HG03066 (cell line): ENCODE measurements around the gene MYLK.

ENCODE experiments used
- ATAC-seq: cut with Tn5 transposase; IDR thresholded peaks from one replicate; pipeline ENCODE4 v1.9.1; 2021; ENCODE audit warnings: low read depth; ENCODE audit not compliant: unreplicated experiment

The MYLK gene

DNA sequence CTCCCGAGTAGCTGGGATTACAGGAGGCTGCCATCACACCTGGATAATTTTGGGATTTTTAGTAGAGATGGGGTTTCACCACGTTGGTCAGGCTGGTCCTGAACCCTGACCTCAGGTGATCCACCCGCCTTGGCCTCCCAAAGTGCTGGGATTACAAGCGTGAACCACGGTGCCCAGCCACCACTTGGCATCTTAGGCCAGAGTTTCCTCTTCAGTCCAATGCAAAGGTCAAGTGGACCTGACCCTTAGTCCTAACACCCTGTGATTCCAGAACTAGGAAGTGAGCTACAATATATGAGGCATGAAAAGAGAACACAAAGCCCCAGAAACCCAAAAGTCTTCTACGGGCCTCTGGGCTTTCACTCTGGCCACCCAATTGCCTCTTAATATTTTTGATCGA lies 5.3 kb downstream of the MYLK start:
- ATAC-seq = no peak

DNA sequence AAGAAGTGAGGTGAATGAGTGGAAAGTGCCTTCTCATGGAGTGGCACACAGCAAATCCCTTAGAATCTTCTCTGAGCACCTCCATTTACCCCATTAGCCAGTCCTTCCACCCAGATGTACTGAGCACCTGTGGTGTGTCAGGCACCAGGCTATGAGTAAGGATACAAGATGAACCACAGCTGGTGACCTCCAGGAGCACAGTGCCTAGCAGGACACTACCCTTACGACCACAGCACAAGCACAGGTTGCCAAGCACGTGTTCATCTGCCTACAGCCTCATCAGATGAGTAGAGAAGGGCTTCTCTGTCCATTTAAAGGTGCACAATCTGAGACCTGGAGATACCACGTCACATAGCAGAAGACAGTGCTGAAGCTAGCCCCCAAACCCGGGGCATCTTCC lies 6.2 kb downstream of the MYLK start:
- no peak for ATAC-seq

DNA sequence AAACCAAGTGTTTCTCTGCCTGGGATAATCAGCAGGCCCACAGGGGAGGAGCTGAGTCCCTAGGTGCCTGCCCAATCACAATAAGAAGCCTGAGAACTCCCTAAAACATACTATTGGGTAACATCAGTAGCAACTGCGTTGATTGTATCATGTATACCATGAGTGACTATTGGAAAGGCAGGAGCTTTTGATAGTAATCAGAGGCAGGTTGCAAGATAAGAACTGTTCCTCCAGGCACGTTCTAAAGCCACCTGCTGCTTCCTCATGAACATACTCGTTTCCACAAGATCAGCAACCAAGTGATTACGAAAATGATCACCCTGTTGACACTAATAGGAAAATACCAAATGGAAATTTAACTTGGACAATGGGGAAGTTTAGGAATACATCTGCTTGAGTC lies 6.7 kb downstream of the MYLK start:
- no peak for ATAC-seq

DNA sequence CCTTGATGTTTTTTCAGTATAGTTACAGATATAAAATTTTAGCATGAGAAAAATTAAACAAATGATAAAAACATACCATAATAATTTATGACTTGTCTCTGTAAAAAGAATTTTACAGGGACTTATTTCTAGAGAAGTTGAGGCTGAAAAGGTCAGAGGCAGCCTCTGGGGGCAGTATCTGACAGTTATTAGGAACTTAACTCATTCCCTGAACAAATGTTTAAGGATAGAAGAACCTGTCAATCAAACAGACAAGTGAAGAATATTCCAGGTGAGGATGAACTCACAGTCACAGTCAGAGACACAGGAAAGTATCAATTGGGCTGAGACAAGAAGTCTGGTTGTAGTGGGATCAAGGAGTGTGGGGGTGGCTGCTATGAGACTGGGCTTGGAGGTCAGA lies 7.3 kb downstream of the MYLK start:
- no peak for ATAC-seq

DNA sequence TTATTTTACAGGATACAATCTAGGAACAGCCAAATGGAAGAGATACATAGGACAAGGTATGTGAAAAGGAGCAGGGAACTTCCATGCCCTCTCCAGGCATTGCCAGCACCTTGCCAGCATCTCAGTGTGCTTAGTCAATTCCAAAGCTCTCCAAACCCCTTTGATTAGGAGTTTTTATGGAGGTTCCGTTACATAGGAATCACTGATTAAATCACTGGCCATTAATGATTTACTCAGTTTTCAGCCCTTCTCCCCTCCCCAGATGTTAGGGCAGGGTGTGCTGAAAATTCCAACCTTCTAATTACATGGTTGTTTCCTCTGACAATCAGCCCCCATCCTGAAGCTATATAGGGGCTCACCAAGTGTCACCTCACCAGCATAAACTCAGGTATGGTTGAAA lies 11.5 kb downstream of the MYLK start:
- no peak for ATAC-seq

DNA sequence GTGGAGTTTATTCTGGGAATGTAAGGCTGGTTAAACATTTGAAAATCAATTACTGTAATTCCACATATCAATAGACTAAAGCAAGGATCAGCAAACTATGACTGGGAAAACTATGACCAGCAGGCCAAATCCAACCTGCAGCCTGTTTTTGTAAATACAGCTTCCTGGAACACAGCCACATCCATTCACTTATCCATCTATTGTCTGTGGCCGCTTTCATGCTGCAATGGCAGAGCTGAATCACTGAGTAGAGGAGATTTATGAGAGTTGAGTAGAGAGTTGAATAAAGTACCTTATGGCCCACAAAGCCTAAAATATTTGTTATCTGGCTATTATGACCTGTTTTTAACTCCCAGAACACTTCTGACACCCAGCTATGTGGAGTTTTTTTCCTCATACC lies 12.2 kb downstream of the MYLK start:
- no peak for ATAC-seq

DNA sequence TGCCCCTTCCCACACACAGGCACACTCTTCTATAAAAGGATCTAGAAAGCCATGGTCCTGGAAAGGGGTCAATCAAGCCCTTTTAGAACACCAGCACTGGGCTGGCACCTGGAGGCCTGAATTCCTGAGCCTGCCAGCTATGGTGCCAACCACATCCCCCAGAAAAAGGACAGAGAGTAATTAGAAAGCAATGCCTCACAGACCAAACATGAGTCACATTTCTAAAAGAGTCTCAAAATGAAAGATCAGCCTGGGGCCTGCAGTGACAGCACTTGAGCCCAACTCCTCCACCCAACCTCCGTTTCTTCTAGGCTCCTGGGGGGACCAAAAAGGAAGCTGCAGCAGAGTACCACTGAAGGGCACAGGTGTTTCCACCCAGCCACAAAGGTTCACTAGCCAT lies 14.1 kb downstream of the MYLK start:
- no peak for ATAC-seq

DNA sequence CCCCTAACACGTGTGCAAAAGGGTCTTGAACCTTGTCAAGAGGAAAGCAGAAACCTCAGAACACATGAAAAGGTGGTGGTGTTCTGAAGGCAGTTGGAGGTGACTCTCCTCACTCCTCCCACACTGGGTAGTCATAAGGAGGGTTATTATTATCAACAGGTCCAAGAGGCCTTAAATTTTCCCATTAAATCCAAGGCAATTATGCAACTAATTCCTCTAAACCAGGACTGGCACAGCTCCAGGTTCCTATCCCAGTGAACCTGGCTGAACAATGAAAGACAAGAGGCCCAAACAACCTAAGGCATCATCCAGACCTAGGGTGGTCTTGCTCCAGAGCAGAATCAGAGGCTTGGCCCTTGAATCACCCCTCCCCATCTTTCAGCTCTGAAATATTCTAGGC lies 15.0 kb downstream of the MYLK start:
- no peak for ATAC-seq

DNA sequence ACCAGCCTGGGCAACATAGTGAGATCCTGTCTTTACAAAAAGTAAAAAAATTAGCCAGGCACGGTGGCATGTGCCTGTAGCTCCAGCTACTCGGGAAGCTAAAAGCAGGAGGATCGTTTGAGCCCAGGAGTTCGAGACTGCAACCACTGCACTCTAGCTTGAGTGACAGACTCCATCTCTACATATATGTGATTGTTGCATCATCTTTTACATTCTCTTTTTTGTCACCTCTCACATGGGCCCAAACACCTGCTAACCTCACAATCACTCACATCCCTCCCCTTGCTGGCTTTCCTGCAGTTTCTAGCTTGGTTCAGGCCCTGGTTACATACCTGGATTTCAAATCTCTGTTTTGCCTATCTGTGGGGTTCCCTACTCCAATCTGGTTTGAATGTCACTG lies 19.4 kb downstream of the MYLK start:
- ATAC-seq = no peak

DNA sequence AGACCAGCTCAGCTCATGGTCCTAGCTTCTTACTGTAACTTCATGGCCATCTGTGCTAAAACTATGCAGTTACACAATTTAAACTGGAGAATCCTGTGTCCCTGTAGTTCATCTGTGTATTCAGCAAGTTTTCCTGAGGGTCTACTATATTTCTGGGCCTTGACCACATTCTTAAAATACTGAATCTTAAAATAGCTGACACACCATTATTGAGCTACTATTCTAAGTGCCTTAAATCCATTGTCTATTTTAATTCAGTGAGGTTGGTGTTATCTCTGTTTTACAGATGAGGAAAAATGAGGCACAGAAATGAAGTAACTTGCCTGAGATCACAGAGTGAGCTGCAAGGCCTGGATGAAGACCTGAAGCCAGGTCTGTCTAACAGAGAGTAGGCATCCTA lies 22.0 kb downstream of the MYLK start:
- ATAC-seq = no peak

DNA sequence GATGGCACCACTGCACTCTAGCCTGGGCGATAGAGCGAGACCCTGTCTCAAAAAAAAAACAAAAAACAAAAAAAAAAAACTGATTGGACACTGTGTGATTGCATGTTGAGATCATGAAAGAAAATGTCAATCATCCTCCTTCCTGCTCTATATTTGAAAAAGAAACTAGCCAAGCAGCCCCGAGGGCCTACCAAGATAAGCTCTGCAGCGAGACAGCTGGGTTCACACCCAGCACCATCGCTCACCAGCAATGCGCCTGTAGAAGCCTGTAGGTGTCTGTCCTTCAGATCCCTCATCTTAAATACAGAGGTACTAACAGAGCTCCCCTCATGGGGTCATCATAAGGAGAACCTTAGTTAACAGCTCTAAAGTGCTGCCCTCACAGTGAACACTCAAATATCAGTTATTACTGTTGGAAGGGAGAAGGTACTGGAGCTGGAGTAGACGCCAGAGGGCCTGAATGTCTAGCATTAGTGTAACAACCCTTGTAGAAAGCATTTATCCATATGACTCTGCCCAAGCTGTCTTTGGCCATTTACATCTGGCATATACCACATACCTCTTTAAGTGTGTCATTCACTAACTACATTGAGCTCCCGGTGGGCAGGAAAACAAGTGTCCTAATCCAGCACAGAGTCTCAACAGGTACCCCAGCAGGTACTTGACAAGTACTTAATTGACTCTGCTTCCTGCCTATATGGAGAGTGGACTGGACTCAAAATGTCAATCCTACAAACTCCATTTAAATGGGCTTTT lies 22.9 kb downstream of the MYLK start:
- no peak for ATAC-seq

DNA sequence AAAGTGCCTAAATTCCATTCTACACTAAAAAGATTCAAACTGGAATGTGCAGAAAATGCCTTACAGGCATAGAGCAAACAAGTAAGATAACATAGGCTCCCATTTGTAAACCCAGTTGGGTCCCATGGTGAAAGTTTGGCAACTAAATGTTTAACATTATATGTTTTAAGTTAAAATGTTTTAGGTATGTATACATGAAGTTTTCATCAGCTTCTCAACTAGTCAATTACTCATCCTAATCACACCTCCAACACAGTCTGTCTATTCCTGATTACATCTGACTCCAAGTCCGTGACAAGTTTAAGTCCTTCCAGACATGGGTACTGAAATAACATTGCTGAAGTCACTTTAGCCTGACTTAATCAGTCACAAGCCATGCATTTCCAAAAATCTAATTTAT lies 25.0 kb downstream of the MYLK start:
- no peak for ATAC-seq

DNA sequence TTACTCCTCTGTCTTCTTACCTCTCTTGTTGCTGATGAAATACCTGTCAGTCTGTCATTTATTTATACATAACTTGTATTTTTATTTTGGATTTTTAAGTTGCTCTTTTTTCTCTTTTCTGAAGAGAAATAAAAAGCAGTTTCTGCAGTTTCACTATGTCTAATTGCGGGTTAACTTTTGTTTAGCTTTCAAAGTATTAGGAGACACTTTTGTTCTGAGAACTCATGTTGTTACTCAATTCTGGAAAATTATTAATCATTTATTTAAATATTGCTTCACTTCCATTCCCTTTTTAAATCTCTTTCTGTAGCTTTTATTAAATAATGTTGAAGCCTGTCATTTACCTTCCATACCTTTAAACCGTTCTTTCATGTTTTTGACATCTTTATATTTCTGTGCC lies 29.2 kb downstream of the MYLK start:
- no peak for ATAC-seq

DNA sequence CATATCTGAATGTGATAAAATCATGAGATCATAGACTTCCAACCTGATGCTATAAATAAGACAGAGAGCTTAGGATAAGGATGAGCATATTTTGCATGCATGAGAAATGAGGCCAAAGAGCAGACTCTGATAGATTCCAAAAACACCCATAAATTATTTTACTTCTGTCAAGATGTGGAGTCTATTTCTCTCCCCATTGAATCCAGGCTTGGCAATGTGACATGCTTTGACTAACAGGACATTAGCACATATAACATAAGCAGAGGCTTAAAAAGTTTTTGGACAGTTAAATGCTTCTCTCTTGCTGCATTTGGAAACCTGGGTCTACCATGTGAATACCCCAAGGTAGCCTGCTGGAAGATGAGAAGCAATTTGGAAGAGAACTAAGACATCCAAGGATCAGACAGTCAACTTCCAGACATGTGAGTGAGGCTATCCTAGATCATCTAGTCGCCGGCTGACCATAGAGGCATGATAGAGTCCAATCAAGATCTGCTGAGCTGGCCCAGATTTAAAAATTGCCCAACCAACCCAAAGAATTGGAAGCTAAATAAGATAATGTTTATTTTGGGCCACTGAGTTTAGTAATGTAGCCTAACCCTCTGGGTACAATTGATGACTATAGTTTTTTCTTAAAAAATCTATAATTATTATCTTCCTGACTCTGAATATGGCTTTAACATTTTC lies 30.3 kb downstream of the MYLK start:
- ATAC-seq = no peak

DNA sequence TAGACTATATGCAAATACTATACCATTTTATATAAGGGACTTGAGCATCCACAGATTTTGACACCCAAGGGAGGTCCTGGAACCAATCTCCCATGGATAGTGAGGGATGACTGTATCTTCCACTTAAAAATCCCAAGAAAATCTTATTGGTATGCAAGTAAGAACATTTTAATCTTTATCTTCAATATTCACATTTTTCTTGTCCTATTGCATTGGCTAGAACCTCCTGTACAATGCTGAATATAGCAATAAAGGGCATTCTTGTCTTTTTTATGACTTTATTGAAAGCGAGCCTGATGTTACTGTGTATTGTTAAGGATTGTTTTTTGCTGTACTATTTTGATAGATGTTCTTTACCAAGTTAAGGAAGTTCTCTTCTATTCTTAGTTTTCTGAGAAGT lies 36.9 kb downstream of the MYLK start:
- ATAC-seq = no peak

DNA sequence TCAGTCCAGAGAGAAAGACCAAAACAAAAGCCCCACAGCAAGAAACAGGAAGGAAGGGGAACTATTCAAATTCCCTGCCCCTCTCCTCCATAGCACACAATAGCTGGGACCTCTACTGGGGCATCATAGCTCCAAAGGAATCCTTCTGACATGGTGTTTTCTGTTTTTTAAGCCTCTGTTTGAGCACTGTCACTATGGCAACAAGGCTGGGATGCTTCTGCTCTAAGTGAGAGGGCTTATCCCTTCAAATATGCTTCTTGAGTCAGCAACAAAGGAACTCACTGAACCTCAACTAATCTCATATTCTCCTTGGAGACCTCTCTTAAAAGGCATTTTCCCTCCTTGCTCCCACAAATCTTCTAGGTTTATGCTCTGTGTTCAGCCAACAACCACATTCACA lies 40.5 kb downstream of the MYLK start:
- ATAC-seq = no peak

DNA sequence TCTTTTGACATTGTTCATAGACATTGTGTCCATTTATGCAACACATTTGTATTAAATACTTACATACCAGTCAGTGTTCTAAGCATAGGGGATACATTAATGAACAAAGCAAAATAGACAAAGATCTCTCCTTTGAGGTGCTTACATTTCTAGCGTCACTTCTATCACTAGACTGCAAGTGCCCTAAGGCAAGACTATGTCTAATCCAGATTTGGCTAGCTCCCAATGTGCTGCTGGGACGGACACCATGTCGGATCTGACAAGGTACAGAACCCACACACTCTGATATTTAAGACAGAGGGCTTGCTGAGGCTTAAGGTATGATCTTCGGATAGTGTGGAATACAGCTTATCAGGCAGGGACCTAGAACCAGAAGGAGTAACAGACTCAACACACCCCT lies 41.4 kb downstream of the MYLK start:
- ATAC-seq = no peak

DNA sequence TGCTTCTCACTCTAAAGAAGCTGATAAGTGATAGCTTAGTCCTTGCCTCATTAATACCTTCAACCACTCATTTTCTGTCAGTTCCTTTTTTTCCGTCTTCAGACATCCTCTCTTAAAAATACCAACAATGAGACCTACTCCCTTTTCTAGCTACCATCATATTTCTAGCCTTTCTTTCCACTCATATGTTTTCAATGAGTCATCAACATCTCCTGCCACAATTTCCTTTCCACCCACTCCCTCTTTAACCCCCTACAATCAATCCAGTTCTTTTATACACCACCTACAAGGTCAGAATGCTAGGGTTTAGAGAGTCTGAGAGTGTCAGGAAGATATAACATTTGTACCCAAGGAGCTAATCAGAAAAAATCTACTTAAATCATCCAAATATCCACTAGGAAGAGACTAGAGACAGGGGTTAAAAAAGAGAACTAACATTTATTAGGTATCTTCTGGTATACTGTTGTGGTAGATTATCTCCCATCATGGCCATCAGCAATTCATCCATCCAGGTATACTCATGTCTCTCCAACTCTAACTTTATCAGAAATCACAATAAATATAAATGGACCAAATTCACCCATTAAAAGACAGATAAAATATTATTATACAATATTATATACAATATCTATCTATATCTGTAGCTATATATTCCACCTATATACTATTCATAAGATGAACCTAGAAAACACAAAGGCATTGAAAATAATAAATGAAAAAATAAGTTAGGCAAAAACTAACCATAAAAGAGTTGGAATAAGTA lies 42.5 kb downstream of the MYLK start:
- no peak for ATAC-seq

DNA sequence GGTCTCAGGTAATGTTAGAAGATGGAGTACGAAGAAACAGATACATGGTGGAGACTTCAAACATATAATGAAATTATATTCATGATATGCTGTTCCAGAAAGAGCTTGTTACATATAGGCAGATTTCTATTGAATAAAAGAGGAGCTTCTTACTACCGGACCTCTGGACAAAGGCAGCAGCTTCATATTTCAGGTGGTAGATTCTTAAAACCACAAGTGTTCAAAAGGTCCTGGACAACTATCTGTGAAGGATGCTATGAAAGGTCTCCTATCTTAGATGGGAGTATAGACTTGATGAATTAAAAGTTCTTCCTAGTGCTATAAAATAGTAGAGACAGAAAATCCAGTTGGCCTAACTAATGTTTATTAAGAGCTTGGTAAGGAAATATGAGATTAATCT lies 43.2 kb downstream of the MYLK start:
- no peak for ATAC-seq

DNA sequence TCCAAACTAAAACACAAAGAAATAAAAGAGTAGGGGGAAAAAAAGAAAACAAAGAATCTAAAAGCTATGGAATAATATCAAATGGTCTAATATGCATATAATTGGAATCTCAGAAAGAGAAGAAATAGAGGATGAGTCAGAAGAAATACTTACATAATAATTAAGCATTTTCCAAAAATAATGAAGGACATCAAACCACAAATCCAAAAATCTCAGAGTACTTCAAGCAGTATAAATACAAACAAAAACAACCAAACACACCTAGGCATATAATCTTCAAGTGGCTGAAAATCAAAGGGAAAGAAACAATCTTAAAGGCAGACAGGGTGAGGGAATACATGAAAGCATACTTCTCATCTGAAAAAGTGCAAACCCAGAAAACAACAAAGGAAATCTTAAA lies 46.3 kb downstream of the MYLK start:
- no peak for ATAC-seq

DNA sequence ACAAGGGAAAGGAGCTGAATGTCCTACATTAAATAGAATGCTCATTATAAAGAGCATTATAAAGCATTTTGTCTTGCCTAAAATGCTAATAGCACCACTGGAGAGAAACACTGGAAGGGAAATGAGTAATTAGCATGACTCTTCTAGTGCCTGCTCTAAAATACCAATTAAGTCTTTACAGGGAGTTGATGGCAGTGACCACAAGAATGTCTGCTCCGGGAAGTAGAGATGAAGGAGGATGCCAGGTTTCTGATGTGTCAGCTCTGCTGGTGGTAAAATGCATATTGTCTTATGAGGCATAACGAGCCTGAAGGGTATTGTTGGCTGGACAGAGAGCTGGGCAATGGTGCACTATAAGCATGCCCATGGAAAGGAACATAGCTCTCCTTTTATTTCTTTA lies 49.5 kb downstream of the MYLK start:
- ATAC-seq = no peak

DNA sequence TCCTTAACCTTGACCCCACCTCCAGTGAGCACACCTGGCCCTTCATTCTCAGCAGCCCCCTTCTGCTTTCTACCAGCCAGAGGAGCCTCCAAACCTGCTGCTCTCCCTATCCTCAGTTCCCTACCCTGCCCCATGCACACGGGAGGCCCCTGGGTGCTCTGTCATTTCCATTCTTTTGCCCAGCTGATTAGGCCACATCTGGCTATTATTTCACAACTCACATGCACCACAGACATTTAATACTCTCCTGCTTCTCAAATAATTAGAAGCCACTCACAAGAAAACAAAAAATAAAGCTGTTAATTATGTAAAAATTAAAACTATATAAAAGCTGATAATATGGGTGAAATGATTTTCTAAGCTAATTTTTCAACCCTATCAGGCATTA lies 50.7 kb downstream of the MYLK start:
- no peak for ATAC-seq
